HEK293 (cell line): ENCODE data around the gene MAFF.

ENCODE experiments used
- BCL11A ChIP-seq: fragments of 450-650 bp; formaldehyde crosslinking; IDR thresholded peaks from 2 replicates; pipeline ENCODE4 v1.5.1; 2016; ENCODE audit warnings: low read depth, missing biosample characterization, missing genetic modification characterization
- GLIS1 ChIP-seq: fragments of 450-650 bp; formaldehyde crosslinking; IDR thresholded peaks from 2 replicates; pipeline ENCODE4 v1.5.1; 2016; ENCODE audit warnings: missing biosample characterization, missing genetic modification characterization
- HIC1 ChIP-seq: fragments of 450-650 bp; formaldehyde crosslinking; IDR thresholded peaks from 2 replicates; pipeline ENCODE4 v1.5.1; 2016; ENCODE audit warnings: missing biosample characterization, missing genetic modification characterization
- KLF8 ChIP-seq: fragments of 450-650 bp; formaldehyde crosslinking; IDR thresholded peaks from 2 replicates; pipeline ENCODE4 v1.5.1; 2016; ENCODE audit warnings: missing biosample characterization, missing genetic modification characterization
- PRDM1 ChIP-seq: fragments of 450-650 bp; formaldehyde crosslinking; IDR thresholded peaks from 2 replicates; pipeline ENCODE4; 2016; ENCODE audit warnings: missing biosample characterization, missing genetic modification characterization
- SP7 ChIP-seq: fragments of 450-650 bp; formaldehyde crosslinking; IDR thresholded peaks from 2 replicates; pipeline ENCODE4 v1.5.1; 2016; ENCODE audit warnings: missing biosample characterization, missing genetic modification characterization
- WT1 ChIP-seq: fragments of 450-650 bp; formaldehyde crosslinking; IDR thresholded peaks from 2 replicates; pipeline ENCODE4 v1.5.1; 2016; ENCODE audit warnings: missing biosample characterization, missing genetic modification characterization
- ZNF26 ChIP-seq: fragments of 450-650 bp; formaldehyde crosslinking; IDR thresholded peaks from 2 replicates; pipeline ENCODE4 v1.5.1; 2016; ENCODE audit warnings: missing biosample characterization, missing genetic modification characterization
- ZNF433 ChIP-seq: fragments of 450-650 bp; formaldehyde crosslinking; IDR thresholded peaks from 2 replicates; pipeline ENCODE4 v1.5.1; 2016; ENCODE audit warnings: missing biosample characterization, missing genetic modification characterization, low read depth
- ZNF629 ChIP-seq: fragments of 450-650 bp; formaldehyde crosslinking; IDR thresholded peaks from 2 replicates; pipeline ENCODE4 v1.5.1; 2017; ENCODE audit warnings: missing biosample characterization, missing genetic modification characterization
- ZNF704 ChIP-seq: fragments of 450-650 bp; formaldehyde crosslinking; IDR thresholded peaks from 2 replicates; pipeline ENCODE4 v1.5.1; 2016; ENCODE audit warnings: missing biosample characterization, missing genetic modification characterization
- ZSCAN16 ChIP-seq: fragments of 450-650 bp; formaldehyde crosslinking; IDR thresholded peaks from 2 replicates; pipeline ENCODE4 v1.5.1; 2016; ENCODE audit warnings: missing biosample characterization, missing genetic modification characterization
- ZSCAN18 ChIP-seq: fragments of 450-650 bp; formaldehyde crosslinking; IDR thresholded peaks from 2 replicates; pipeline ENCODE4 v1.5.1; 2016; ENCODE audit warnings: missing biosample characterization, missing genetic modification characterization
- TF ChIP-seq, protein P1 (sequence below): fragments of 450-650 bp; formaldehyde crosslinking; IDR thresholded peaks from 2 replicates; pipeline ENCODE4 v1.5.1; 2016; ENCODE audit warnings: missing biosample characterization, missing genetic modification characterization
- TF ChIP-seq, protein P2 (sequence below): fragments of 450-650 bp; formaldehyde crosslinking; IDR thresholded peaks from 2 replicates; pipeline ENCODE4 v1.5.1; 2016; ENCODE audit warnings: missing biosample characterization, missing genetic modification characterization, borderline replicate concordance
- TF ChIP-seq, protein P3 (sequence below): fragments of 450-650 bp; formaldehyde crosslinking; IDR thresholded peaks from 2 replicates; pipeline ENCODE4 v1.5.1; 2016; ENCODE audit warnings: missing biosample characterization, missing genetic modification characterization
- TF ChIP-seq, protein P4 (sequence below): fragments of 450-650 bp; formaldehyde crosslinking; conservative IDR thresholded peaks from 2 replicates; pipeline ENCODE4 v1.5.1; 2016; ENCODE audit warnings: low read depth, missing biosample characterization, missing genetic modification characterization

MAFF gene

GRCh38 chr22:38177926-38178604, 23.7 kb upstream of the MAFF start (continued):
- TF ChIP-seq ZSCAN18 (tag by site-specific recombination): no peak
- TF ChIP-seq ZNF704 (tag by site-specific recombination): no peak
- TF ChIP-seq, protein P1, sequence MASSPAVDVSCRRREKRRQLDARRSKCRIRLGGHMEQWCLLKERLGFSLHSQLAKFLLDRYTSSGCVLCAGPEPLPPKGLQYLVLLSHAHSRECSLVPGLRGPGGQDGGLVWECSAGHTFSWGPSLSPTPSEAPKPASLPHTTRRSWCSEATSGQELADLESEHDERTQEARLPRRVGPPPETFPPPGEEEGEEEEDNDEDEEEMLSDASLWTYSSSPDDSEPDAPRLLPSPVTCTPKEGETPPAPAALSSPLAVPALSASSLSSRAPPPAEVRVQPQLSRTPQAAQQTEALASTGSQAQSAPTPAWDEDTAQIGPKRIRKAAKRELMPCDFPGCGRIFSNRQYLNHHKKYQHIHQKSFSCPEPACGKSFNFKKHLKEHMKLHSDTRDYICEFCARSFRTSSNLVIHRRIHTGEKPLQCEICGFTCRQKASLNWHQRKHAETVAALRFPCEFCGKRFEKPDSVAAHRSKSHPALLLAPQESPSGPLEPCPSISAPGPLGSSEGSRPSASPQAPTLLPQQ (tag by site-specific recombination): peak; percentile 68; the same call in 1 of the 2 replicates
- no peak for TF ChIP-seq ZNF433 (tag by site-specific recombination)
- TF ChIP-seq ZNF26: no peak
- TF ChIP-seq, protein P2, sequence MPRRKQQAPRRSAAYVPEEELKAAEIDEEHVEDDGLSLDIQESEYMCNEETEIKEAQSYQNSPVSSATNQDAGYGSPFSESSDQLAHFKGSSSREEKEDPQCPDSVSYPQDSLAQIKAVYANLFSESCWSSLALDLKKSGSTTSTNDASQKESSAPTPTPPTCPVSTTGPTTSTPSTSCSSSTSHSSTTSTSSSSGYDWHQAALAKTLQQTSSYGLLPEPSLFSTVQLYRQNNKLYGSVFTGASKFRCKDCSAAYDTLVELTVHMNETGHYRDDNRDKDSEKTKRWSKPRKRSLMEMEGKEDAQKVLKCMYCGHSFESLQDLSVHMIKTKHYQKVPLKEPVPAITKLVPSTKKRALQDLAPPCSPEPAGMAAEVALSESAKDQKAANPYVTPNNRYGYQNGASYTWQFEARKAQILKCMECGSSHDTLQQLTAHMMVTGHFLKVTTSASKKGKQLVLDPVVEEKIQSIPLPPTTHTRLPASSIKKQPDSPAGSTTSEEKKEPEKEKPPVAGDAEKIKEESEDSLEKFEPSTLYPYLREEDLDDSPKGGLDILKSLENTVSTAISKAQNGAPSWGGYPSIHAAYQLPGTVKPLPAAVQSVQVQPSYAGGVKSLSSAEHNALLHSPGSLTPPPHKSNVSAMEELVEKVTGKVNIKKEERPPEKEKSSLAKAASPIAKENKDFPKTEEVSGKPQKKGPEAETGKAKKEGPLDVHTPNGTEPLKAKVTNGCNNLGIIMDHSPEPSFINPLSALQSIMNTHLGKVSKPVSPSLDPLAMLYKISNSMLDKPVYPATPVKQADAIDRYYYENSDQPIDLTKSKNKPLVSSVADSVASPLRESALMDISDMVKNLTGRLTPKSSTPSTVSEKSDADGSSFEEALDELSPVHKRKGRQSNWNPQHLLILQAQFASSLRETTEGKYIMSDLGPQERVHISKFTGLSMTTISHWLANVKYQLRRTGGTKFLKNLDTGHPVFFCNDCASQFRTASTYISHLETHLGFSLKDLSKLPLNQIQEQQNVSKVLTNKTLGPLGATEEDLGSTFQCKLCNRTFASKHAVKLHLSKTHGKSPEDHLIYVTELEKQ (tag by site-specific recombination): peak; percentile 69
- peak; percentile 73 for TF ChIP-seq WT1 (tag by site-specific recombination)
- peak; percentile 84 for TF ChIP-seq ZNF629
- TF ChIP-seq KLF8: peak; percentile 68
- TF ChIP-seq SP7: peak; percentile 87
- peak; percentile 91 for TF ChIP-seq BCL11A
- peak; percentile 74; the same call in 1 of the 2 replicates for TF ChIP-seq HIC1 (tag by site-specific recombination)
- TF ChIP-seq, protein P3, sequence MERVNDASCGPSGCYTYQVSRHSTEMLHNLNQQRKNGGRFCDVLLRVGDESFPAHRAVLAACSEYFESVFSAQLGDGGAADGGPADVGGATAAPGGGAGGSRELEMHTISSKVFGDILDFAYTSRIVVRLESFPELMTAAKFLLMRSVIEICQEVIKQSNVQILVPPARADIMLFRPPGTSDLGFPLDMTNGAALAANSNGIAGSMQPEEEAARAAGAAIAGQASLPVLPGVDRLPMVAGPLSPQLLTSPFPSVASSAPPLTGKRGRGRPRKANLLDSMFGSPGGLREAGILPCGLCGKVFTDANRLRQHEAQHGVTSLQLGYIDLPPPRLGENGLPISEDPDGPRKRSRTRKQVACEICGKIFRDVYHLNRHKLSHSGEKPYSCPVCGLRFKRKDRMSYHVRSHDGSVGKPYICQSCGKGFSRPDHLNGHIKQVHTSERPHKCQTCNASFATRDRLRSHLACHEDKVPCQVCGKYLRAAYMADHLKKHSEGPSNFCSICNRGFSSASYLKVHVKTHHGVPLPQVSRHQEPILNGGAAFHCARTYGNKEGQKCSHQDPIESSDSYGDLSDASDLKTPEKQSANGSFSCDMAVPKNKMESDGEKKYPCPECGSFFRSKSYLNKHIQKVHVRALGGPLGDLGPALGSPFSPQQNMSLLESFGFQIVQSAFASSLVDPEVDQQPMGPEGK (tag by site-specific recombination): peak; percentile 60
- TF ChIP-seq PRDM1 (tag by site-specific recombination): peak; percentile 93
- peak; percentile 25; the same call in 1 of the 2 replicates for TF ChIP-seq GLIS1
- peak; percentile 53; the same call in 1 of the 2 replicates for TF ChIP-seq ZSCAN16
- TF ChIP-seq, protein P4, sequence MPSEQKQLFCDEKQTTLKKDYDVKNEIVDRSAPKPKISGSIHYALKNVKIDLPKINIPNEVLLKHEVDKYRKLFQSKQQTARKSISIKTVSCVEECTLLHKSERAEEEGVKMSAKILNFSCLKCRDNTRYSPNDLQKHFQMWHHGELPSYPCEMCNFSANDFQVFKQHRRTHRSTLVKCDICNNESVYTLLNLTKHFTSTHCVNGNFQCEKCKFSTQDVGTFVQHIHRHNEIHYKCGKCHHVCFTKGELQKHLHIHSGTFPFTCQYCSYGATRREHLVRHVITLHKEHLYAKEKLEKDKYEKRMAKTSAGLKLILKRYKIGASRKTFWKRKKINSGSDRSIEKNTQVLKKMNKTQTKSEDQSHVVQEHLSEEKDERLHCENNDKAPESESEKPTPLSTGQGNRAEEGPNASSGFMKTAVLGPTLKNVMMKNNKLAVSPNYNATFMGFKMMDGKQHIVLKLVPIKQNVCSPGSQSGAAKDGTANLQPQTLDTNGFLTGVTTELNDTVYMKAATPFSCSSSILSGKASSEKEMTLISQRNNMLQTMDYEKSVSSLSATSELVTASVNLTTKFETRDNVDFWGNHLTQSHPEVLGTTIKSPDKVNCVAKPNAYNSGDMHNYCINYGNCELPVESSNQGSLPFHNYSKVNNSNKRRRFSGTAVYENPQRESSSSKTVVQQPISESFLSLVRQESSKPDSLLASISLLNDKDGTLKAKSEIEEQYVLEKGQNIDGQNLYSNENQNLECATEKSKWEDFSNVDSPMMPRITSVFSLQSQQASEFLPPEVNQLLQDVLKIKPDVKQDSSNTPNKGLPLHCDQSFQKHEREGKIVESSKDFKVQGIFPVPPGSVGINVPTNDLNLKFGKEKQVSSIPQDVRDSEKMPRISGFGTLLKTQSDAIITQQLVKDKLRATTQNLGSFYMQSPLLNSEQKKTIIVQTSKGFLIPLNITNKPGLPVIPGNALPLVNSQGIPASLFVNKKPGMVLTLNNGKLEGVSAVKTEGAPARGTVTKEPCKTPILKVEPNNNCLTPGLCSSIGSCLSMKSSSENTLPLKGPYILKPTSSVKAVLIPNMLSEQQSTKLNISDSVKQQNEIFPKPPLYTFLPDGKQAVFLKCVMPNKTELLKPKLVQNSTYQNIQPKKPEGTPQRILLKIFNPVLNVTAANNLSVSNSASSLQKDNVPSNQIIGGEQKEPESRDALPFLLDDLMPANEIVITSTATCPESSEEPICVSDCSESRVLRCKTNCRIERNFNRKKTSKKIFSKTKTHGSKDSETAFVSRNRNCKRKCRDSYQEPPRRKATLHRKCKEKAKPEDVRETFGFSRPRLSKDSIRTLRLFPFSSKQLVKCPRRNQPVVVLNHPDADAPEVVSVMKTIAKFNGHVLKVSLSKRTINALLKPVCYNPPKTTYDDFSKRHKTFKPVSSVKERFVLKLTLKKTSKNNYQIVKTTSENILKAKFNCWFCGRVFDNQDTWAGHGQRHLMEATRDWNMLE (tag by site-specific recombination): 0 out of 2 replicates have a peak, but pooled peaks have one; percentile 28
